Measurements from ENCODE around the gene MAP1B.
A peak's percentile ranks its signal among the peaks of the same experiment; 100 is the strongest.
"Not testable (repeated sequence)": the region's sequence is repeated elsewhere in the genome, so short reads cannot be mapped to it uniquely, and the experiment has no call there.

Gene MAP1B

GRCh38 chr5:72074251-72074650 is 33.0 kb upstream of the MAP1B start:
- Histone ChIP-seq H3K27me3 (ENCODE audit: control insufficient read depth in 5 of 5, insufficient read depth in 4 of 5, low read length in 5 of 5) (peaks cover 0 to under 1% (median 0%) of the 10 kb centered on the region in 5 donors), H3K4me1 (ENCODE audit: control insufficient read depth in 5 of 5, insufficient read depth in 5 of 5, low read length in 5 of 5) (no peaks in the 10 kb centered on the region), H3K36me3 (ENCODE audit: control insufficient read depth in 5 of 5, insufficient read depth in 5 of 5, low read length in 5 of 5) (no peaks in the 10 kb centered on the region), H3K27ac (ENCODE audit: low read depth, low read length) (no peak overlapping the region), H3K9me3 (ENCODE audit: control insufficient read depth in 5 of 5, low read length in 5 of 5) (no peaks in the 10 kb centered on the region), H3K9ac (ENCODE audit: low read length in 5 of 5) (no peak overlapping the region), H3K4me3 (ENCODE audit: low read depth in 1 of 5, low read length in 5 of 5) (no peak overlapping the region)

GRCh38 chr5:72075461-72075860 is 31.8 kb upstream of the MAP1B start:
- Histone ChIP-seq H3K4me1 (ENCODE audit: control insufficient read depth in 5 of 5, insufficient read depth in 5 of 5, low read length in 5 of 5) (no peaks in the 10 kb centered on the region), H3K9me3 (ENCODE audit: control insufficient read depth in 5 of 5, low read length in 5 of 5) (no peaks in the 10 kb centered on the region), H3K9ac (ENCODE audit: low read length in 5 of 5) (no peak overlapping the region), H3K27me3 (ENCODE audit: control insufficient read depth in 5 of 5, insufficient read depth in 4 of 5, low read length in 5 of 5) (peaks cover 0 to 4% (median 0%) of the 10 kb centered on the region in 5 donors), H3K4me3 (ENCODE audit: low read depth in 1 of 5, low read length in 5 of 5) (no peak overlapping the region), H3K27ac (ENCODE audit: low read depth, low read length) (no peak overlapping the region), H3K36me3 (ENCODE audit: control insufficient read depth in 5 of 5, insufficient read depth in 5 of 5, low read length in 5 of 5) (no peaks in the 10 kb centered on the region)

- peaks cover 0 to 4% (median 0%) of the 10 kb centered on the region in 5 donors for H3K27me3 ChIP-seq (ENCODE audit: control insufficient read depth in 5 of 5, insufficient read depth in 4 of 5, low read length in 5 of 5)
- H3K9ac ChIP-seq (ENCODE audit: low read length in 5 of 5), result no peak overlapping the region
- H3K4me1 ChIP-seq (ENCODE audit: control insufficient read depth in 5 of 5, insufficient read depth in 5 of 5, low read length in 5 of 5), result no peaks in the 10 kb centered on the region
- no peaks in the 10 kb centered on the region for H3K36me3 ChIP-seq (ENCODE audit: control insufficient read depth in 5 of 5, insufficient read depth in 5 of 5, low read length in 5 of 5)
- no peak overlapping the region for H3K27ac ChIP-seq (ENCODE audit: low read depth, low read length)
- H3K9me3 ChIP-seq (ENCODE audit: control insufficient read depth in 5 of 5, low read length in 5 of 5), result no peaks in the 10 kb centered on the region
- H3K4me3 ChIP-seq (ENCODE audit: low read depth in 1 of 5, low read length in 5 of 5), result no peak overlapping the region
Observed at GRCh38 chr5:72076621-72077300, 30.5 kb upstream of the MAP1B start.

DNA sequence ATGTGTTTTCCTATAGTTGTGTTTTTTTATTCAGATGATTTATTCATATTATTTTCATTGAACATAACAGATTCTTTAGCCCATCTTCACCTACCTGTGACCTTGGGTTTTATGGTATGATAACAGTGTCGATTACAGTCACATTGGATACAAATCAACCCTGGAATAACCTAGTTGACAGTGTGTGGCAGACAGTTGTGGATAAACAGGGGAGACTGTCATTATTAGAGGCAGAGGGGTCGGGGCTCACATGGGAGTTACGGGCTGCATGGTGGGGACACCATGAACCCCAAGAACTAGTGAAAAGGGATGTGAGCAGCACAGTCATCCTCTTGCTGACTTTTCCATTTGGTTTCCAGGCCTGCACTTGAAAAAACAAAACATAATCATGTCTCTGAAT is 29.9 kb upstream of the MAP1B start:
- no peaks in the 10 kb centered on the region for H3K9me3 ChIP-seq (ENCODE audit: control insufficient read depth in 5 of 5, low read length in 5 of 5)
- no peak overlapping the region for H3K4me3 ChIP-seq (ENCODE audit: low read depth in 1 of 5, low read length in 5 of 5)
- peaks cover 0 to 5% (median 0%) of the 10 kb centered on the region in 5 donors for H3K27me3 ChIP-seq (ENCODE audit: control insufficient read depth in 5 of 5, insufficient read depth in 4 of 5, low read length in 5 of 5)
- H3K27ac ChIP-seq (ENCODE audit: low read depth, low read length), result no peak overlapping the region
- H3K4me1 ChIP-seq (ENCODE audit: control insufficient read depth in 5 of 5, insufficient read depth in 5 of 5, low read length in 5 of 5), result no peaks in the 10 kb centered on the region
- no peaks in the 10 kb centered on the region for H3K36me3 ChIP-seq (ENCODE audit: control insufficient read depth in 5 of 5, insufficient read depth in 5 of 5, low read length in 5 of 5)
- no peak overlapping the region for H3K9ac ChIP-seq (ENCODE audit: low read length in 5 of 5)

GRCh38 chr5:72079288-72079687 is 28.0 kb upstream of the MAP1B start:
- Histone ChIP-seq H3K9ac (ENCODE audit: low read length in 5 of 5) (no peak overlapping the region), H3K27me3 (ENCODE audit: control insufficient read depth in 5 of 5, insufficient read depth in 4 of 5, low read length in 5 of 5) (peaks cover 0 to 5% (median 0%) of the 10 kb centered on the region in 5 donors), H3K27ac (ENCODE audit: low read depth, low read length) (no peak overlapping the region), H3K4me1 (ENCODE audit: control insufficient read depth in 5 of 5, insufficient read depth in 5 of 5, low read length in 5 of 5) (no peaks in the 10 kb centered on the region), H3K36me3 (ENCODE audit: control insufficient read depth in 5 of 5, insufficient read depth in 5 of 5, low read length in 5 of 5) (no peaks in the 10 kb centered on the region), H3K9me3 (ENCODE audit: control insufficient read depth in 5 of 5, low read length in 5 of 5) (no peaks in the 10 kb centered on the region), H3K4me3 (ENCODE audit: low read depth in 1 of 5, low read length in 5 of 5) (no peak overlapping the region)

DNA sequence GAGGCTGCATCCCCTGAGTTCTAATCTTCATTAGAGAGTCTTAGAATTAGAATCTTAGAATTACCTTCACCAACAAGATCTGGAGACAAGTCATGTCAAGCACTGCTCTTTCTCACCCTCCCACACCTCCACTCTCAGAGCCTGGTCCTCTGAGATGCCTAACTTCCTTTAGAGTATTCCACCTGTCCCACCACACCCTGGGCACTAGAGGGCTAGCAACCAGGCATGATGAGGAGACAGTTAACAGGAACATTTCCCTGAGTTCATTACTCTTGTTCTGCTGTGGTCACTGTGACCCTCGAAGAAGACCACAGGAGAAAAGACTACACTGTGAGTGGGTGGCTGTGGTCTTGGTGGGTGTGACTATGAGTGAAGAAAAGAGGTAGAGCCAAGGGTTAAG is 25.2 kb upstream of the MAP1B start:
- Histone ChIP-seq H3K9me3 (ENCODE audit: control insufficient read depth in 5 of 5, low read length in 5 of 5) (no peaks in the 10 kb centered on the region), H3K9ac (ENCODE audit: low read length in 5 of 5) (no peak overlapping the region), H3K36me3 (ENCODE audit: control insufficient read depth in 5 of 5, insufficient read depth in 5 of 5, low read length in 5 of 5) (no peaks in the 10 kb centered on the region), H3K27me3 (ENCODE audit: control insufficient read depth in 5 of 5, insufficient read depth in 4 of 5, low read length in 5 of 5) (peaks cover 0 to 5% (median 0%) of the 10 kb centered on the region in 5 donors), H3K27ac (ENCODE audit: low read depth, low read length) (no peak overlapping the region), H3K4me3 (ENCODE audit: low read depth in 1 of 5, low read length in 5 of 5) (no peak overlapping the region), H3K4me1 (ENCODE audit: control insufficient read depth in 5 of 5, insufficient read depth in 5 of 5, low read length in 5 of 5) (peaks cover 0 to 11% (median 5%) of the 10 kb centered on the region in 5 donors)

GRCh38 chr5:72084876-72085275 is 22.4 kb upstream of the MAP1B start:
- Histone ChIP-seq H3K9ac (ENCODE audit: low read length in 5 of 5) (no peak overlapping the region), H3K4me3 (ENCODE audit: low read depth in 1 of 5, low read length in 5 of 5) (peak overlapping the region in 1 of 5 donors; percentile 23), H3K27me3 (ENCODE audit: control insufficient read depth in 5 of 5, insufficient read depth in 4 of 5, low read length in 5 of 5) (peaks cover 0 to 5% (median 0%) of the 10 kb centered on the region in 5 donors), H3K4me1 (ENCODE audit: control insufficient read depth in 5 of 5, insufficient read depth in 5 of 5, low read length in 5 of 5) (peaks cover 0 to 11% (median 5%) of the 10 kb centered on the region in 5 donors), H3K9me3 (ENCODE audit: control insufficient read depth in 5 of 5, low read length in 5 of 5) (no peaks in the 10 kb centered on the region), H3K36me3 (ENCODE audit: control insufficient read depth in 5 of 5, insufficient read depth in 5 of 5, low read length in 5 of 5) (no peaks in the 10 kb centered on the region), H3K27ac (ENCODE audit: low read depth, low read length) (no peak overlapping the region)

GRCh38 chr5:72085319-72085718 is 22.0 kb upstream of the MAP1B start:
- Histone ChIP-seq H3K27ac (ENCODE audit: low read depth, low read length) (no peak overlapping the region), H3K4me3 (ENCODE audit: low read depth in 1 of 5, low read length in 5 of 5) (no peak overlapping the region), H3K9ac (ENCODE audit: low read length in 5 of 5) (no peak overlapping the region), H3K4me1 (ENCODE audit: control insufficient read depth in 5 of 5, insufficient read depth in 5 of 5, low read length in 5 of 5) (peaks cover 0 to 11% (median 5%) of the 10 kb centered on the region in 5 donors), H3K36me3 (ENCODE audit: control insufficient read depth in 5 of 5, insufficient read depth in 5 of 5, low read length in 5 of 5) (no peaks in the 10 kb centered on the region), H3K27me3 (ENCODE audit: control insufficient read depth in 5 of 5, insufficient read depth in 4 of 5, low read length in 5 of 5) (peaks cover 0 to 5% (median 0%) of the 10 kb centered on the region in 5 donors), H3K9me3 (ENCODE audit: control insufficient read depth in 5 of 5, low read length in 5 of 5) (no peaks in the 10 kb centered on the region)

GRCh38 chr5:72089713-72090112 is 17.6 kb upstream of the MAP1B start:
- not testable (repeated sequence) for H3K4me1 ChIP-seq (ENCODE audit: control insufficient read depth in 5 of 5, insufficient read depth in 5 of 5, low read length in 5 of 5); H3K27ac ChIP-seq (ENCODE audit: low read depth, low read length); H3K36me3 ChIP-seq (ENCODE audit: control insufficient read depth in 5 of 5, insufficient read depth in 5 of 5, low read length in 5 of 5); H3K4me3 ChIP-seq (ENCODE audit: low read depth in 1 of 5, low read length in 5 of 5); H3K27me3 ChIP-seq (ENCODE audit: control insufficient read depth in 5 of 5, insufficient read depth in 4 of 5, low read length in 5 of 5); H3K9me3 ChIP-seq (ENCODE audit: control insufficient read depth in 5 of 5, low read length in 5 of 5); H3K9ac ChIP-seq (ENCODE audit: low read length in 5 of 5)

DNA sequence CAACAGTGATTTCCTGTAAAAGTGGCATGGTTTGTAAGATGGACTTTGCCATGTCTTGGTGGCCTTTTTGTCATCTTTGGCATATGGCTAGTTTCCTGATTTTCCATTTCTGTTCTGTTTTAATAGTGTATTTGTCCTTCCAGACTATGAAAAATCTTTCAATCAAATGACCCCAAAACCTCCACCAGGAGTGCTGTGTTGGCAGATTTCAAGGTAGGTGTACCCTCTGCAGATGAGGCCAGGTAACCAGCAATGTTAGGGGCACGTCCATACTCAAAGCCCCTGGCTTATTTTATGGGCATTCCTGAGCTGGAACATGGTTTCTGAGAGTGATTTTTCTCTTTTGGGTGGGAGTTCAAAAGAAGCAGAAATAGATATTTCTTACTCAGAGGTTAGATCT is 15.2 kb upstream of the MAP1B start:
- no peaks in the 10 kb centered on the region for H3K27me3 ChIP-seq (ENCODE audit: control insufficient read depth in 5 of 5, insufficient read depth in 4 of 5, low read length in 5 of 5)
- no peaks in the 10 kb centered on the region for H3K9me3 ChIP-seq (ENCODE audit: control insufficient read depth in 5 of 5, low read length in 5 of 5)
- H3K4me1 ChIP-seq (ENCODE audit: control insufficient read depth in 5 of 5, insufficient read depth in 5 of 5, low read length in 5 of 5), result no peaks in the 10 kb centered on the region
- H3K36me3 ChIP-seq (ENCODE audit: control insufficient read depth in 5 of 5, insufficient read depth in 5 of 5, low read length in 5 of 5), result no peaks in the 10 kb centered on the region
- no peak overlapping the region for H3K27ac ChIP-seq (ENCODE audit: low read depth, low read length)
- no peak overlapping the region for H3K9ac ChIP-seq (ENCODE audit: low read length in 5 of 5)
- H3K4me3 ChIP-seq (ENCODE audit: low read depth in 1 of 5, low read length in 5 of 5), result no peak overlapping the region
